HEK293T (cell line): ENCODE data around the gene STRADB.

ENCODE experiments used
- CTCF ChIA-PET: fragments of 350-600 bp; formaldehyde crosslinking; extraction: SDS; loops from one replicate; lab custom pipeline; 2021; ENCODE audit warnings: antibody characterized with exemption, inconsistent platforms; lab: Yijun Ruan, JAX
- POLR2A ChIA-PET: fragments of 350-600 bp; formaldehyde crosslinking; extraction: SDS; loops from one replicate; lab custom pipeline; 2020; ENCODE audit warnings: antibody characterized with exemption, inconsistent platforms; lab: Yijun Ruan, JAX
- DNase-seq: peaks from one replicate; pipeline ENCODE4 v3.0.0; 2012; ENCODE audit warnings: mixed read lengths; ENCODE audit errors: extremely low spot score
- ARNT ChIP-seq: fragments of 450-650 bp; IDR thresholded peaks from 2 replicates; pipeline ENCODE4 v1.6.1; 2017; ENCODE audit warnings: mild to moderate bottlenecking
- BHLHE40 ChIP-seq: fragments of 450-650 bp; IDR thresholded peaks from 2 replicates; pipeline ENCODE4 v1.6.1; 2016; ENCODE audit warnings: mild to moderate bottlenecking, moderate library complexity, borderline replicate concordance
- CTBP1 ChIP-seq: fragments of 450-650 bp; IDR thresholded peaks from 2 replicates; pipeline ENCODE4 v1.6.1; 2016; ENCODE audit warnings: borderline replicate concordance
- ELF4 ChIP-seq: fragments of 450-650 bp; IDR thresholded peaks from 2 replicates; pipeline ENCODE4 v1.6.1; 2017; ENCODE audit warnings: antibody characterized with exemption
- FOXA1 ChIP-seq: fragments of 450-650 bp; IDR thresholded peaks from 2 replicates; pipeline ENCODE4 v1.6.1; 2016; ENCODE audit warnings: mild to moderate bottlenecking
- FOXK2 ChIP-seq: fragments of 450-650 bp; IDR thresholded peaks from 2 replicates; pipeline ENCODE4 v1.6.1; 2016; ENCODE audit warnings: mild to moderate bottlenecking
- FOXM1 ChIP-seq: fragments of 450-650 bp; IDR thresholded peaks from 2 replicates; pipeline ENCODE4 v1.6.1; 2017; ENCODE audit warnings: mild to moderate bottlenecking, borderline replicate concordance
- HDGF ChIP-seq: fragments of 450-650 bp; IDR thresholded peaks from 2 replicates; pipeline ENCODE4 v1.6.1; 2017; ENCODE audit warnings: antibody characterized with exemption, borderline replicate concordance
- L3MBTL2 ChIP-seq: fragments of 450-650 bp; conservative IDR thresholded peaks from 2 replicates; pipeline ENCODE4 v1.6.1; 2016; ENCODE audit warnings: mild to moderate bottlenecking
- LEF1 ChIP-seq: fragments of 450-650 bp; IDR thresholded peaks from 2 replicates; pipeline ENCODE4 v1.6.1; 2017; ENCODE audit warnings: mild to moderate bottlenecking, borderline replicate concordance
- NFRKB ChIP-seq: fragments of 450-650 bp; IDR thresholded peaks from 2 replicates; pipeline ENCODE4 v1.6.1; 2016; ENCODE audit warnings: mild to moderate bottlenecking, moderate library complexity
- PKNOX1 ChIP-seq: fragments of 450-650 bp; IDR thresholded peaks from 2 replicates; pipeline ENCODE4 v1.6.1; 2016
- SP1 ChIP-seq: fragments of 450-650 bp; IDR thresholded peaks from 2 replicates; pipeline ENCODE4 v1.6.1; 2017
- SUZ12 ChIP-seq: fragments of 450-650 bp; IDR thresholded peaks from 2 replicates; pipeline ENCODE4 v1.6.1; 2016; ENCODE audit warnings: mild to moderate bottlenecking
- TARDBP ChIP-seq: fragments of 450-650 bp; IDR thresholded peaks from 2 replicates; pipeline ENCODE4 v1.6.1; 2016
- ZNF384 ChIP-seq: fragments of 450-650 bp; IDR thresholded peaks from 2 replicates; pipeline ENCODE4 v1.6.1; 2016

The STRADB gene

DNA sequence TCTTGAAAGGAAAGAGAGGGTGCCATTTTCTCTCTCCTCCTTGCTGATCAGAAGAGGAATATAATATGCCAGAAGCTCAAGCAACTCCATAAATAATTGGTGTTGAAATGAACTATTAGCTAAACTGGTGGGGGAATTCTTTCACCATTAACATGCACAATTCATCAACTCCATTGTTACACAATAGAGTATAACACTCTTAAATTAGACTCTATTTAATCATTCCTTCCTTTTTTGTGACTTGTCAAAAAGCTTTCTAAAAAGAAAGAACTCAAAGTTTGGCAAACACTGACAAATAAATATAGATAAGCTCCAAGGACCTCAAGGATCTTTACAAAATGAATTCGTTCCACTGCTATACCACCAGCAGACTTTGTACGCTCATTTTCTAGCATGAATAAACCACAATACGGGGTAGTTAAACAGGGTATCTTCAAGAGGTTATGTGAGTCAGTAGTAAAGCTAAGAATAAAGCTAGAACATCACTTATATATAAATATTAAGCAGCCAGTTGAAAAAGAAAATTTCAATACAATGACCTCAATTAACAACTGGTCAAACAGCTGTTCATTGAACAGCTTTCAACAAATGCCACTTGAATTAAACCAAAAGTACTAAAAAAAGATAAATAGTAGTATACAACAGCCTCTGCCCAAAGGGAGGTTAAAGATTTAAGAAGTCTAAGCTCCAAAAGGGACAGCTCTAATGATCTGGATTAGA, 6.6 kb upstream of the STRADB start:
- TF ChIP-seq CTBP1 = no peak
- TF ChIP-seq BHLHE40 = no peak
- TF ChIP-seq SP1 = no peak
- TF ChIP-seq FOXK2 = no peak
- TF ChIP-seq HDGF = no peak
- TF ChIP-seq NFRKB = no peak
- TF ChIP-seq ARNT = no peak
- no peak for DNase-seq
- POLR2A ChIA-PET = interaction anchor here (0.9 kb wide), 1 partner anchor 10 kb away, joined by 4 read pairs; no protein-coding TSS in a partner anchor
- CTCF ChIA-PET = no interaction called here

GRCh38 chr2:201447086-201447485, 4.5 kb upstream of the STRADB start:
- no peak for DNase-seq
- ChIA-PET POLR2A (no interaction called here), CTCF (interaction anchor here (0.7 kb wide), 1 partner anchor 9 kb away, joined by 3 read pairs; no protein-coding TSS in a partner anchor)
- no peak for TF ChIP-seq ZNF384
- TF ChIP-seq ARNT = no peak
- TF ChIP-seq HDGF = no peak
- TF ChIP-seq FOXA1 = no peak
- TF ChIP-seq FOXM1 = no peak
- no peak for TF ChIP-seq FOXK2
- TF ChIP-seq ELF4 = no peak
- no peak for TF ChIP-seq TARDBP
- no peak for TF ChIP-seq BHLHE40
- TF ChIP-seq L3MBTL2 = no peak
- TF ChIP-seq PKNOX1 = no peak
- no peak for TF ChIP-seq LEF1
- no peak for TF ChIP-seq CTBP1
- no peak for TF ChIP-seq SUZ12
- no peak for TF ChIP-seq NFRKB
- no peak for TF ChIP-seq SP1

GRCh38 chr2:201448061-201448460, 3.5 kb upstream of the STRADB start:
- CTCF ChIA-PET = no interaction called here

GRCh38 chr2:201448701-201449100, 2.8 kb upstream of the STRADB start:
- no peak for TF ChIP-seq NFRKB
- TF ChIP-seq PKNOX1 = peak; percentile 35
- POLR2A ChIA-PET = no interaction called here
- CTCF ChIA-PET = interaction anchor here (0.6 to 0.9 kb wide), 2 partner anchors 211 to 217 kb away, joined by 4 to 5 read pairs; no protein-coding TSS in a partner anchor
- DNase-seq = no peak

More at GRCh38 chr2:201448061-201448460, 3.5 kb upstream of the STRADB start:
- TF ChIP-seq LEF1 (no peak), FOXM1 (no peak), NFRKB (no peak), HDGF (no peak), FOXK2 (no peak), ARNT (no peak), PKNOX1 (no peak), CTBP1 (no peak), SP1 (no peak), ZNF384 (no peak), BHLHE40 (no peak), FOXA1 (no peak), TARDBP (no peak), ELF4 (no peak), L3MBTL2 (no peak)
- DNase-seq = no peak
- POLR2A ChIA-PET = no interaction called here

DNA sequence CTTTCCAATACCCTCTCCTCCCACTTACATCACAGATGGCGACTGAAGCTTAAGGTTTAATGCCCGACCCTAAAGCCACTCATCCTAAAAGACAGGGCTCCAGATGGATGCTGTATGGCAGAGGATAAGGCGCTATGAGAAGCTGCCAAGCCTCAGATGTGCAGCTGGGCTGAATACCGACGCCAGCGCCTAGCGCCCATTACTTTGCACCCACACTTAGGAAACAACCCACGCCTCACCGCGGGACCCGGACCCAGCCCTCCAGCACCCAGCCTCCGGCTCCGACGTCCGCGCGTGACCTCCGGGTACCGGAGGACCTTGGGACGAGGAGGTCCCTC, 617 bp upstream of the STRADB start:
- no peak for TF ChIP-seq L3MBTL2
- no peak for TF ChIP-seq ELF4
- no peak for TF ChIP-seq BHLHE40
- TF ChIP-seq TARDBP = no peak
- no peak for TF ChIP-seq ZNF384
- TF ChIP-seq ARNT = no peak
- no peak for TF ChIP-seq FOXK2
- no peak for TF ChIP-seq HDGF
- TF ChIP-seq NFRKB = no peak
- POLR2A ChIA-PET = interaction anchor here (0.6 to 1.9 kb wide), 8 partner anchors 11 to 192 kb away, joined by 3 to 8 read pairs (median 4); partner anchors contain the start of gene TMEM237
- CTCF ChIA-PET = interaction anchor here (0.7 kb wide), 1 partner anchor 44 kb away, joined by 3 read pairs; no protein-coding TSS in a partner anchor
- DNase-seq = no peak

DNA sequence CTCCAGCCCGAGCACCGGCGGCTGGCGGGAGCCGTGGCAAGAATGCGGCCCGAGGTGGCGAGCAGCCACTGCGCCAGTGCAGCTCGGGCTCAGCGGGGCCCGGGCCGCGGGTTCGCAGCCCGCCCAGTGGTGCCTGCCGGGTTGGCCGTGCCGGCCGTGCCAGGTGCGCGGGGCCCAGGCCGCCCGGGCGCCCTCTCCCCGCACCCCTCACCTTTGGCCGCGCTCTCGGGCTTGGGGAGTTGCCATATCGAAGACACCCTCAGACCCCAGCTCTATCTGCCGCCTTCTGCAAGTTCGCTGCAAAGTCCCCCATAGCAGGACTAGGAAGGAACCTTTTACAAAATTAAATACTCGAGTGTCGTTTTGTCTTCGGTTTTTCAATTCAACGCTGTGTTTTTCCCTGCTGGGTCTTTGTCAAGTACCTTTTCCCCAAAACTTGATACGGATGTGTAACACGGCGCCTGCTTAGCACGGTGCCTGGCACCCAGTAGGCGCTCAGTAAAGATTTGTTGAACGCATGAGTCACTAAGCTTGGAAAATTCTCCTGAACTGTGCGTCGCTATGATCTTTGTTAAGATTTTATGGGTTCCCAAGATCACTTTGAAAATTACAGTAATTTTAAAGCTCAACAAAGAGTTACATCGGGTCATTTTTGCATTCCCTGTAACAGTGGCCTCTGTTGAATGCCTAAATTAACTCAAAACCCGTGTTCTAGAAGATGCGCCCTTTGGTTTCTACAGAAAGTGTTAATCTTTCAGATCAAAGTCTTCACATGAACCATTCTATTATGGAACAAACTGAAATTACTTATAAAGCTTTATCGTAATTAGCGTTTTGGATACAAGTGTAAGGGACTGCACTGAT, 750 bp downstream of the STRADB start:
- ChIA-PET POLR2A (interaction anchor here (0.6 to 1.9 kb wide), 7 partner anchors 12 to 219 kb away, joined by 3 to 8 read pairs (median 4); partner anchors contain the start of gene TMEM237), CTCF (no interaction called here)
- peak; percentile 62 for DNase-seq
- TF ChIP-seq L3MBTL2 = 0 out of 2 replicates have a peak, but pooled peaks have one; percentile 14
- TF ChIP-seq SUZ12 = no peak
- TF ChIP-seq NFRKB = no peak
- no peak for TF ChIP-seq ZNF384
